Hepatocyte (in vitro differentiated cells): ENCODE data around the gene CPED1. TPM values are rescaled to one million over a fixed set of nuclear protein-coding genes. Genes with fewer than 3 reads are reported as not detected.

ENCODE experiments used
- DNase-seq: peaks from one replicate; pipeline ENCODE4 v3.0.0-alpha.2; 2016; ENCODE audit warnings: low spot score
- H2AFZ ChIP-seq: fragments of 200-600 bp; sonication (generic); 2 replicates; pipeline ENCODE4 v1.6.0; 2016; ENCODE audit warnings: antibody characterized with exemption, mild to moderate bottlenecking
- H3K27ac ChIP-seq: fragments of 200-600 bp; sonication (generic); 2 replicates; pipeline ENCODE4 v1.5.1; 2016; ENCODE audit warnings: mild to moderate bottlenecking
- H3K27me3 ChIP-seq: fragments of 200-600 bp; sonication (generic); 2 replicates; pipeline ENCODE4 v1.6.1; 2016
- H3K36me3 ChIP-seq: fragments of 200-600 bp; sonication (generic); replicated peaks from 2 replicates; pipeline ENCODE4 v1.5.1; 2016; ENCODE audit warnings: low read depth; ENCODE audit not compliant: insufficient read depth
- H3K4me1 ChIP-seq: fragments of 200-600 bp; sonication (generic); 2 replicates; pipeline ENCODE4 v1.5.1; 2016; ENCODE audit warnings: mild to moderate bottlenecking, moderate library complexity; ENCODE audit not compliant: insufficient read depth
- H3K4me2 ChIP-seq: fragments of 200-600 bp; sonication (generic); 2 replicates; pipeline ENCODE4 v1.6.0; 2016
- H3K4me3 ChIP-seq: fragments of 200-600 bp; sonication (generic); 2 replicates; pipeline ENCODE4 v1.5.1; 2016; ENCODE audit warnings: mild to moderate bottlenecking
- H3K79me2 ChIP-seq: fragments of 200-600 bp; sonication (generic); 2 replicates; pipeline ENCODE4 v1.6.0; 2017; ENCODE audit warnings: mild to moderate bottlenecking
- H3K9me2 ChIP-seq: fragments of 200-600 bp; sonication (generic); replicated peaks from 2 replicates; pipeline ENCODE4 v1.6.0; 2017; ENCODE audit warnings: mild to moderate bottlenecking; ENCODE audit not compliant: insufficient read depth
- H3K9me3 ChIP-seq: fragments of 200-600 bp; sonication (generic); 2 replicates; pipeline ENCODE4 v1.5.1; 2016; ENCODE audit warnings: low read depth, mild to moderate bottlenecking
- H4K20me1 ChIP-seq: fragments of 200-600 bp; sonication (generic); 2 replicates; pipeline ENCODE4 v1.6.0; 2016; ENCODE audit warnings: mild to moderate bottlenecking; ENCODE audit not compliant: insufficient read depth, poor library complexity, severe bottlenecking
- EZH2 ChIP-seq: fragments of 200-600 bp; sonication (generic); IDR thresholded peaks from 2 replicates; pipeline ENCODE4 v1.6.1; 2016; ENCODE audit warnings: antibody characterized with exemption, mild to moderate bottlenecking, borderline replicate concordance
- EZH2phosphoT487 ChIP-seq: fragments of 200-600 bp; sonication (generic); IDR thresholded peaks from one replicate; pipeline ENCODE4 v1.6.1; 2018; ENCODE audit warnings: antibody characterized with exemption, mild to moderate bottlenecking, low read depth, moderate library complexity; ENCODE audit not compliant: unreplicated experiment, severe bottlenecking
- WGBS: methylation state at CpG from one replicate; pipeline ENCODE4 v1.1.6; 2016; ENCODE audit warnings: low lambda C conversion rate; ENCODE audit errors: missing lambda C conversion rate; 5-methylcytosine and 5-hydroxymethylcytosine counted together
- polyA plus RNA-seq: library from polyadenylated mRNA; unstranded; fragments of >200 nt; fragmentation: Nextera tagmentation; extraction: Ambion mirVana; gene quantifications from 2 replicates; pipeline ENCODE4 v1.2.1, GENCODE V29; 2016
- total RNA-seq: library from RNA; depleted of rRNA; stranded (reverse); fragments of >200 nt; gene quantifications from 2 replicates; pipeline ENCODE4 v1.2.3, GENCODE V29; 2014
- TF ChIP-seq, protein P1 (sequence below): fragments of 200-600 bp; sonication (generic); IDR thresholded peaks from 2 replicates; pipeline ENCODE4 v1.5.1; 2016; ENCODE audit warnings: antibody characterized with exemption, mild to moderate bottlenecking; ENCODE audit not compliant: poor library complexity

Gene CPED1
- total and polyA plus RNA-seq, 2 experiments from 2014 or later = 10.1 to 30.5 TPM

DNA sequence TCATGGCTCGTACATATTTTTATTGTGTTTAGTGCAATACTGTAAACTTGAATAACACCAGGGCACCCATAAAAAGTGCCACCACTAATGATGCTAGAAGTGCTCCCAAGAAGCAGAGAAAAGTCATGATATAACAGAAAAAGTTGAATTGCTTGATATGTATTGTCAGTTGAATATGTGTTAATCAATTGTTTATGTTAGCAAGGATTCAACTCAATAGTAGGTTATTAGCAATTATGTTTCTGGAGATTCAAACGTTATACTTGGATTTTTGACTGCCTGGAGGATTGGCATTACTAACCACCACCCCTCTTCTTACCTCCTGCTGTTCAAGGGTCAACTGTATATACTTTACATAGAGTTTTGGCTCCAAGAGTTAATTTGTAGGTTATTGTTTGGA is 168.3 kb downstream of the CPED1 start:
- H3K9me2 ChIP-seq = no peaks in the 10 kb centered on the region

DNA sequence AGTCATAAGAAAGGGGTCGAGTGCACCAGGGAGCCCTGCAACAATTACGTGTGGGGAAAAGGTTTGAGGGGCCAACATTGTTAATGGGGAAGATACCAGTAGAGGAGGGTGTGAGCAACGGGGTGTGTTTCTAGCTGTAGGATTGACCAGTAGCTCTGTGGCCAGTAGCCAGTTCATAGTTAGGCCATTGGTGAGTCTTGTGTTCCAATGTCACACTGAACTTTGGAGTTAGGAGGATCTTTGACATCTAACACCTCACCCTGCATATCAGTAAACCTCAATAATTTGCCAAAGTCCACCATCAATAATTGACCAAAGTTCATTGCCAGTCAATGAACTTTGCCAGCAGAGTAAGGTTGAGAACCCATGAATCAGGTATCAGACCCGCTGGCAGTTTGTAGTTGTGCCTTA is 168.8 kb downstream of the CPED1 start:
- H3K27ac ChIP-seq = no peak overlapping the region
- H3K9me3 ChIP-seq = no peaks in the 10 kb centered on the region
- no peak overlapping the region for H3K4me3 ChIP-seq
- no peaks in the 10 kb centered on the region for H3K36me3 ChIP-seq
- H3K79me2 ChIP-seq = no peaks in the 10 kb centered on the region
- no peaks in the 10 kb centered on the region for H3K9me2 ChIP-seq
- H3K4me1 ChIP-seq = no peaks in the 10 kb centered on the region
- no peak for DNase-seq
- no peaks in the 10 kb centered on the region for H4K20me1 ChIP-seq
- no peak overlapping the region for H2AFZ ChIP-seq
- TF ChIP-seq EZH2phosphoT487 (no peak), EZH2 (no peak)
- TF ChIP-seq, protein P1, sequence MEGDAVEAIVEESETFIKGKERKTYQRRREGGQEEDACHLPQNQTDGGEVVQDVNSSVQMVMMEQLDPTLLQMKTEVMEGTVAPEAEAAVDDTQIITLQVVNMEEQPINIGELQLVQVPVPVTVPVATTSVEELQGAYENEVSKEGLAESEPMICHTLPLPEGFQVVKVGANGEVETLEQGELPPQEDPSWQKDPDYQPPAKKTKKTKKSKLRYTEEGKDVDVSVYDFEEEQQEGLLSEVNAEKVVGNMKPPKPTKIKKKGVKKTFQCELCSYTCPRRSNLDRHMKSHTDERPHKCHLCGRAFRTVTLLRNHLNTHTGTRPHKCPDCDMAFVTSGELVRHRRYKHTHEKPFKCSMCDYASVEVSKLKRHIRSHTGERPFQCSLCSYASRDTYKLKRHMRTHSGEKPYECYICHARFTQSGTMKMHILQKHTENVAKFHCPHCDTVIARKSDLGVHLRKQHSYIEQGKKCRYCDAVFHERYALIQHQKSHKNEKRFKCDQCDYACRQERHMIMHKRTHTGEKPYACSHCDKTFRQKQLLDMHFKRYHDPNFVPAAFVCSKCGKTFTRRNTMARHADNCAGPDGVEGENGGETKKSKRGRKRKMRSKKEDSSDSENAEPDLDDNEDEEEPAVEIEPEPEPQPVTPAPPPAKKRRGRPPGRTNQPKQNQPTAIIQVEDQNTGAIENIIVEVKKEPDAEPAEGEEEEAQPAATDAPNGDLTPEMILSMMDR = no peak
- no peaks in the 10 kb centered on the region for H3K27me3 ChIP-seq
- 78% methylated on average over 4 of the region's 4 CpGs for WGBS
- no peak overlapping the region for H3K4me2 ChIP-seq

More for the DNA sequence above, 168.3 kb downstream of the CPED1 start:
- Histone ChIP-seq H3K79me2 (no peaks in the 10 kb centered on the region), H3K4me1 (no peaks in the 10 kb centered on the region), H3K36me3 (no peaks in the 10 kb centered on the region), H3K9me3 (no peaks in the 10 kb centered on the region), H3K4me2 (no peak overlapping the region), H3K27ac (no peak overlapping the region), H3K27me3 (no peaks in the 10 kb centered on the region), H4K20me1 (no peaks in the 10 kb centered on the region), H2AFZ (no peak overlapping the region), H3K4me3 (no peak overlapping the region)
- WGBS = 68% methylated on average over 2 of the region's 2 CpGs
- TF ChIP-seq, protein P1 = no peak
- TF ChIP-seq EZH2phosphoT487 = no peak
- no peak for TF ChIP-seq EZH2
- no peak for DNase-seq

DNA sequence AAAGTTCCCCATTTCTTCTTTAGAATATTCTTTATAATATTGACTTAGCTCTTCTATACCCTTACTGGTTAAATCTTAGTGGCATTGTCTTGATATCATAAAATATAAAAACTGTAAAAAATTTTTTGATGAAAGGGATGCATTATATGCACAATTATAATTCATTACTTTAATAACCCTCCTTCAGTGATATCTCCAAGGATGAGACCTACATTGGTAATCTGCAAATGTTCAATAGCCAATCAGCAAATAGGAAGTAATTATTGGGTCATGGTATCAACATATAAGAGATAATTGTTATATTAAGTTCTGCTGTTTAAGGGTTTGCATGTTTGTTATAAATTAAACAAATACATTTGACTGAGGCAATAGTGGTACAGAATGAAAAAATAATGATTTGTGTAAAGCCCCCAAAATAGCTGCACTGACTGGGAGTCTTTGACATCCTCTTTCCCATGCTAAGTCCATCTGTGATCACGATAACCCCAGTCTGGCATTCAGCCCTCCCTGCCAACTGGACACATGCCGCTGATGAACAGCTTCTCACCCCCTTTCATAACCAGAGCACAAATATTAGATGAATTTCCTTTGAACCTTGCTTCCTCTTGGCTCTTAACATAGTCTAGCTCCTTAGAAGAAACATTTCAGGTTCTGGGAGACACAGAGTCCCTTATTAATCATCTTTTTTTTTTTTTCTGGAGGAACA is 169.5 kb downstream of the CPED1 start:
- WGBS = 98% methylated on average over 2 of the region's 2 CpGs

More for the DNA sequence above, 169.5 kb downstream of the CPED1 start:
- no peaks in the 10 kb centered on the region for H3K36me3 ChIP-seq
- H3K9me2 ChIP-seq = no peaks in the 10 kb centered on the region
- H3K4me2 ChIP-seq = no peak overlapping the region
- H3K4me3 ChIP-seq = no peak overlapping the region
- H3K27ac ChIP-seq = no peak overlapping the region
- TF ChIP-seq, protein P1 = no peak
- TF ChIP-seq EZH2phosphoT487 = no peak
- no peak for TF ChIP-seq EZH2
- no peaks in the 10 kb centered on the region for H3K79me2 ChIP-seq
- no peaks in the 10 kb centered on the region for H3K9me3 ChIP-seq
- no peaks in the 10 kb centered on the region for H3K27me3 ChIP-seq
- DNase-seq = no peak
- no peaks in the 10 kb centered on the region for H4K20me1 ChIP-seq
- H2AFZ ChIP-seq = no peak overlapping the region
- H3K4me1 ChIP-seq = no peaks in the 10 kb centered on the region
